Tibial nerve (tissue), 4 donors: ENCODE data around the gene OR11A1.

ENCODE experiments used
- CTCF ChIP-seq, 5 experiments: fragments of 200-600 bp in 3 of 5; fragments of 450-650 bp in 2 of 5; sonication (generic) in 3 of 5; IDR thresholded peaks; one replicate each; pipeline ENCODE4 v1.5.1; 2016 to 2019; ENCODE audit warnings: antibody characterized with exemption in 5 of 5, mild to moderate bottlenecking in 3 of 5, moderate library complexity in 2 of 5
- EP300 ChIP-seq, 2 donors: sonication (generic); formaldehyde crosslinking; IDR thresholded peaks; one replicate each; pipeline ENCODE4 v1.6.1; 2017; ENCODE audit warnings: antibody characterized with exemption in 2 of 2, mild to moderate bottlenecking in 1 of 2
- POLR2A ChIP-seq, 2 donors: fragments of 450-650 bp; IDR thresholded peaks; one replicate each; pipeline ENCODE4 v1.6.1; 2017; ENCODE audit warnings: antibody characterized with exemption in 2 of 2, mild to moderate bottlenecking in 2 of 2, moderate library complexity in 2 of 2

GRCh38 chr6:29462022-29462421 lies 5.2 kb upstream of the OR11A1 start:
- no peak for TF ChIP-seq CTCF (IDR thresholded peaks at IDR 0.05)
- TF ChIP-seq EP300 (IDR thresholded peaks at IDR 0.05): no peak
- no peak for TF ChIP-seq POLR2A (IDR thresholded peaks at IDR 0.05)
